Memory B cell (primary cell): ENCODE results near the gene SLK.

ENCODE experiments used
- ATAC-seq: fragments of 150-1000 bp; cut with Tn5 transposase; 2 replicates; pipeline ENCODE4 v1.10.0; 2021; ENCODE audit warnings: low read depth, mild to moderate bottlenecking, moderate library complexity
- DNase-seq, 2 donors: peaks; one replicate each; pipeline ENCODE4 v3.0.0; 2022; ENCODE audit warnings: low spot score in 2 of 2
- H3K27ac Mint-ChIP-seq: one replicate; pipeline ENCODE4 v1.8.0; 2022; ENCODE audit warnings: mild to moderate bottlenecking, moderate library complexity, mixed read lengths
- H3K27me3 Mint-ChIP-seq: one replicate; pipeline ENCODE4 v1.8.0; 2022; ENCODE audit warnings: mixed read lengths
- H3K36me3 Mint-ChIP-seq: one replicate; pipeline ENCODE4 v1.8.0; 2022; ENCODE audit warnings: mild to moderate bottlenecking, mixed read lengths
- H3K4me1 Mint-ChIP-seq: one replicate; pipeline ENCODE4 v1.8.0; 2022; ENCODE audit warnings: mixed read lengths
- H3K4me3 Mint-ChIP-seq: one replicate; pipeline ENCODE4 v1.8.0; 2022; ENCODE audit warnings: mild to moderate bottlenecking, moderate library complexity, mixed read lengths
- H3K9me3 Mint-ChIP-seq: one replicate; pipeline ENCODE4 v1.8.0; 2022; ENCODE audit warnings: mixed read lengths

The SLK gene

GRCh38 chr10:104022026-104022425 lies 55.1 kb downstream of the SLK start:
- no peak overlapping the region for H3K27ac Mint-ChIP-seq
- no peaks in the 10 kb centered on the region for H3K27me3 Mint-ChIP-seq
- no peak overlapping the region for H3K4me3 Mint-ChIP-seq
- ATAC-seq = no peak
- no peak for DNase-seq
- peaks cover 39% of the 10 kb centered on the region for H3K36me3 Mint-ChIP-seq
- no peaks in the 10 kb centered on the region for H3K9me3 Mint-ChIP-seq
- H3K4me1 Mint-ChIP-seq = no peaks in the 10 kb centered on the region

- DNase-seq (no peak), ATAC-seq (no peak)
- no peak overlapping the region for H3K27ac Mint-ChIP-seq
- no peak overlapping the region for H3K4me3 Mint-ChIP-seq
- no peaks in the 10 kb centered on the region for H3K9me3 Mint-ChIP-seq
- no peaks in the 10 kb centered on the region for H3K27me3 Mint-ChIP-seq
- H3K4me1 Mint-ChIP-seq = no peaks in the 10 kb centered on the region
- peaks cover 38% of the 10 kb centered on the region for H3K36me3 Mint-ChIP-seq
Measured at GRCh38 chr10:104025524-104025923, 58.6 kb downstream of the SLK start.

GRCh38 chr10:104026762-104027161 lies 59.8 kb downstream of the SLK start:
- H3K27me3 Mint-ChIP-seq = no peaks in the 10 kb centered on the region
- no peak overlapping the region for H3K27ac Mint-ChIP-seq
- no peaks in the 10 kb centered on the region for H3K4me1 Mint-ChIP-seq
- H3K4me3 Mint-ChIP-seq = no peak overlapping the region
- no peaks in the 10 kb centered on the region for H3K9me3 Mint-ChIP-seq
- DNase-seq = no peak
- ATAC-seq = no peak
- H3K36me3 Mint-ChIP-seq = peaks cover 38% of the 10 kb centered on the region

- Mint-ChIP-seq H3K4me1 (peaks cover 2% of the 10 kb centered on the region), H3K27ac (no peak overlapping the region), H3K9me3 (no peaks in the 10 kb centered on the region), H3K4me3 (no peak overlapping the region), H3K27me3 (no peaks in the 10 kb centered on the region), H3K36me3 (peaks cover 29% of the 10 kb centered on the region)
- DNase-seq (no peak), ATAC-seq (peak; percentile 49)
Measured at GRCh38 chr10:104028146-104028545, 61.2 kb downstream of the SLK start.

GRCh38 chr10:104028823-104029520 lies 62.0 kb downstream of the SLK start:
- peaks cover 2% of the 10 kb centered on the region for H3K4me1 Mint-ChIP-seq

GRCh38 chr10:104029521-104029860 lies 62.6 kb downstream of the SLK start:
- no peaks in the 10 kb centered on the region for H3K9me3 Mint-ChIP-seq
- DNase-seq (no peak), ATAC-seq (no peak)
- no peak overlapping the region for H3K4me3 Mint-ChIP-seq
- H3K27me3 Mint-ChIP-seq = no peaks in the 10 kb centered on the region
- no peak overlapping the region for H3K27ac Mint-ChIP-seq
- H3K4me1 Mint-ChIP-seq = peaks cover 2% of the 10 kb centered on the region
- H3K36me3 Mint-ChIP-seq = peaks cover 17% of the 10 kb centered on the region

More at GRCh38 chr10:104028823-104029520, 62.0 kb downstream of the SLK start:
- H3K9me3 Mint-ChIP-seq = no peaks in the 10 kb centered on the region
- no peak for DNase-seq
- H3K4me3 Mint-ChIP-seq = no peak overlapping the region
- H3K36me3 Mint-ChIP-seq = peaks cover 23% of the 10 kb centered on the region
- no peak for ATAC-seq
- H3K27me3 Mint-ChIP-seq = no peaks in the 10 kb centered on the region
- H3K27ac Mint-ChIP-seq = no peak overlapping the region

- Mint-ChIP-seq H3K27ac (no peak overlapping the region), H3K4me3 (no peak overlapping the region), H3K9me3 (no peaks in the 10 kb centered on the region), H3K27me3 (peaks cover 2% of the 10 kb centered on the region), H3K4me1 (peaks cover 6% of the 10 kb centered on the region), H3K36me3 (peaks cover 11% of the 10 kb centered on the region)
- ATAC-seq (no peak), DNase-seq (no peak)
Measured at GRCh38 chr10:104031631-104032030, 64.7 kb downstream of the SLK start.

- peaks cover 6% of the 10 kb centered on the region for H3K4me1 Mint-ChIP-seq
- H3K36me3 Mint-ChIP-seq = peaks cover 11% of the 10 kb centered on the region
- no peak overlapping the region for H3K4me3 Mint-ChIP-seq
- H3K9me3 Mint-ChIP-seq = no peaks in the 10 kb centered on the region
- ATAC-seq (no peak), DNase-seq (no peak)
- peaks cover 2% of the 10 kb centered on the region for H3K27me3 Mint-ChIP-seq
- no peak overlapping the region for H3K27ac Mint-ChIP-seq
Measured at GRCh38 chr10:104032144-104032775, 65.3 kb downstream of the SLK start.

GRCh38 chr10:104033401-104033930 lies 66.5 kb downstream of the SLK start:
- no peak overlapping the region for H3K27ac Mint-ChIP-seq
- no peaks in the 10 kb centered on the region for H3K9me3 Mint-ChIP-seq
- peaks cover 9% of the 10 kb centered on the region for H3K36me3 Mint-ChIP-seq
- DNase-seq (no peak), ATAC-seq (no peak)
- no peak overlapping the region for H3K4me3 Mint-ChIP-seq
- peaks cover 6% of the 10 kb centered on the region for H3K4me1 Mint-ChIP-seq
- H3K27me3 Mint-ChIP-seq = peaks cover 2% of the 10 kb centered on the region

GRCh38 chr10:104033966-104034365 lies 67.0 kb downstream of the SLK start:
- no peak for ATAC-seq
- peaks cover 2% of the 10 kb centered on the region for H3K27me3 Mint-ChIP-seq
- peaks cover 6% of the 10 kb centered on the region for H3K4me1 Mint-ChIP-seq
- no peak for DNase-seq
- H3K4me3 Mint-ChIP-seq = no peak overlapping the region
- no peak overlapping the region for H3K27ac Mint-ChIP-seq
- H3K36me3 Mint-ChIP-seq = peaks cover 9% of the 10 kb centered on the region
- H3K9me3 Mint-ChIP-seq = no peaks in the 10 kb centered on the region

- H3K36me3 Mint-ChIP-seq = peaks cover 6% of the 10 kb centered on the region
- H3K4me1 Mint-ChIP-seq = peaks cover 6% of the 10 kb centered on the region
- H3K27me3 Mint-ChIP-seq = peaks cover 2% of the 10 kb centered on the region
- H3K27ac Mint-ChIP-seq = no peak overlapping the region
- DNase-seq = no peak
- no peaks in the 10 kb centered on the region for H3K9me3 Mint-ChIP-seq
- ATAC-seq = no peak
- no peak overlapping the region for H3K4me3 Mint-ChIP-seq
Measured at GRCh38 chr10:104034401-104035193, 67.7 kb downstream of the SLK start.

- Mint-ChIP-seq H3K4me3 (no peak overlapping the region), H3K4me1 (peaks cover 6% of the 10 kb centered on the region), H3K27ac (no peak overlapping the region), H3K9me3 (no peaks in the 10 kb centered on the region), H3K27me3 (peaks cover 2% of the 10 kb centered on the region), H3K36me3 (peaks cover 5% of the 10 kb centered on the region)
- no peak for DNase-seq
- ATAC-seq = no peak
Measured at GRCh38 chr10:104035194-104036068, 68.5 kb downstream of the SLK start.

- no peak for DNase-seq
- H3K27me3 Mint-ChIP-seq = peaks cover 2% of the 10 kb centered on the region
- no peaks in the 10 kb centered on the region for H3K9me3 Mint-ChIP-seq
- H3K4me1 Mint-ChIP-seq = peaks cover 6% of the 10 kb centered on the region
- H3K4me3 Mint-ChIP-seq = no peak overlapping the region
- peaks cover 4% of the 10 kb centered on the region for H3K36me3 Mint-ChIP-seq
- no peak overlapping the region for H3K27ac Mint-ChIP-seq
- no peak for ATAC-seq
Measured at GRCh38 chr10:104036069-104036384, 69.1 kb downstream of the SLK start.
